A673 (cell line): Measurements from ENCODE around the gene CCSER1.

Experiments used
- CTCF ChIP-seq: fragments of 300-800, 200-600 bp; sonication (generic); conservative IDR thresholded peaks from 2 replicates; pipeline ENCODE4 v1.5.1; 2017; ENCODE audit warnings: low read depth, mild to moderate bottlenecking, antibody characterized with exemption, low read length, moderate library complexity, mixed read lengths
- EZH2 ChIP-seq: fragments of 200-600 bp; sonication (generic); IDR thresholded peaks from 2 replicates; pipeline ENCODE4 v1.6.1; 2017; ENCODE audit warnings: borderline replicate concordance, low read depth, mild to moderate bottlenecking, mixed read lengths, antibody characterized with exemption, low read length; ENCODE audit not compliant: poor library complexity, severe bottlenecking

GRCh38 chr4:91031761-91032160, 904.6 kb downstream of the CCSER1 start:
- TF ChIP-seq CTCF: no peak
- TF ChIP-seq EZH2: no peak
